HG03045 (cell line): ENCODE data around the gene PCNP.
A peak's percentile ranks its signal among the peaks of the same experiment; 100 is the strongest.
"Not testable (repeated sequence)": the region's sequence is repeated elsewhere in the genome, so short reads cannot be mapped to it uniquely, and the experiment has no call there.

Experiments
- ATAC-seq: cut with Tn5 transposase; IDR thresholded peaks from one replicate; pipeline ENCODE4 v1.9.1; 2021; ENCODE audit warnings: mild to moderate bottlenecking, moderate library complexity; ENCODE audit not compliant: unreplicated experiment

PCNP gene

GRCh38 chr3:101573449-101574387 lies at the start of gene PCNP:
PCNP (plus strand) TSS chr3:101574180; CDS start chr3:101574216, 36 bp downstream.
- ATAC-seq, result peak; percentile 89

GRCh38 chr3:101527441-101527840 lies 46.5 kb upstream of the PCNP start:
- no peak for ATAC-seq

- ATAC-seq, result no peak
Observed at GRCh38 chr3:101527906-101528305, 46.1 kb upstream of the PCNP start.

- ATAC-seq, result no peak
Observed at GRCh38 chr3:101529816-101530685, 43.9 kb upstream of the PCNP start.

- ATAC-seq, result no peak
Observed at GRCh38 chr3:101530686-101531047, 43.3 kb upstream of the PCNP start.

- ATAC-seq, result no peak
Observed at GRCh38 chr3:101531473-101532086, 42.4 kb upstream of the PCNP start.

- ATAC-seq, result no peak
Observed at GRCh38 chr3:101532783-101533602, 41.0 kb upstream of the PCNP start.

- no peak for ATAC-seq
Observed at GRCh38 chr3:101533603-101533968, 40.4 kb upstream of the PCNP start.

GRCh38 chr3:101535221-101535620 lies 38.8 kb upstream of the PCNP start:
- ATAC-seq, result no peak

- ATAC-seq, result no peak
Observed at GRCh38 chr3:101536266-101536665, 37.7 kb upstream of the PCNP start.

- ATAC-seq, result not testable (repeated sequence)
Observed at GRCh38 chr3:101536955-101537354, 37.0 kb upstream of the PCNP start.

- no peak for ATAC-seq
Observed at GRCh38 chr3:101542957-101543356, 31.0 kb upstream of the PCNP start.

- ATAC-seq, result no peak
Observed at GRCh38 chr3:101544161-101544850, 29.7 kb upstream of the PCNP start.

GRCh38 chr3:101548527-101549105 lies 25.4 kb upstream of the PCNP start:
- ATAC-seq, result no peak

- no peak for ATAC-seq
Observed at GRCh38 chr3:101549473-101549872, 24.5 kb upstream of the PCNP start.

- not testable (repeated sequence) for ATAC-seq
Observed at GRCh38 chr3:101551359-101552081, 22.5 kb upstream of the PCNP start.

GRCh38 chr3:101553381-101553780 lies 20.6 kb upstream of the PCNP start:
- not testable (repeated sequence) for ATAC-seq

- no peak for ATAC-seq
Observed at GRCh38 chr3:101556064-101556463, 17.9 kb upstream of the PCNP start.
